ENCODE results near the gene HTR4.

Gene HTR4

DNA sequence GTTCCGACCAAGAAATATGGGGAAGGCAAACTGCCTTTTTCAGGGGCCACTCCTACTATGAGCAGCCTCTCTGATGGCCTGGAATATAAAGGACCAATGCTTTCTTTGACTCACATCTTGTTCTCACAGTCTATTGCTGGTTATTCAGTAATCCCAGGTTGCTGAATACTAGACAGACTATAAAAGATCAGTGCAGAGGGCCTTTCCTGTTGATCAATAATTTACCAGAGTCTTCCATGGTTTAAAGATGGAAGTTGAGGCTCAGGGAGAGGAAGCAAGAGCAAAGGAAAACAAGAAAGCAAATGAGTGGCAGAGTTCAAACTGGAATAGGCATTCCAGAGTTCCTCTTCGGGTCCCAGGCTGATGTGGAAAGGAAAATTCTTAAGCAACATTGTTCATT is 207.7 kb downstream of the HTR4 start:
- no peaks in the 10 kb centered on the region for H3K4me1 ChIP-seq
- TF ChIP-seq, protein P1, sequence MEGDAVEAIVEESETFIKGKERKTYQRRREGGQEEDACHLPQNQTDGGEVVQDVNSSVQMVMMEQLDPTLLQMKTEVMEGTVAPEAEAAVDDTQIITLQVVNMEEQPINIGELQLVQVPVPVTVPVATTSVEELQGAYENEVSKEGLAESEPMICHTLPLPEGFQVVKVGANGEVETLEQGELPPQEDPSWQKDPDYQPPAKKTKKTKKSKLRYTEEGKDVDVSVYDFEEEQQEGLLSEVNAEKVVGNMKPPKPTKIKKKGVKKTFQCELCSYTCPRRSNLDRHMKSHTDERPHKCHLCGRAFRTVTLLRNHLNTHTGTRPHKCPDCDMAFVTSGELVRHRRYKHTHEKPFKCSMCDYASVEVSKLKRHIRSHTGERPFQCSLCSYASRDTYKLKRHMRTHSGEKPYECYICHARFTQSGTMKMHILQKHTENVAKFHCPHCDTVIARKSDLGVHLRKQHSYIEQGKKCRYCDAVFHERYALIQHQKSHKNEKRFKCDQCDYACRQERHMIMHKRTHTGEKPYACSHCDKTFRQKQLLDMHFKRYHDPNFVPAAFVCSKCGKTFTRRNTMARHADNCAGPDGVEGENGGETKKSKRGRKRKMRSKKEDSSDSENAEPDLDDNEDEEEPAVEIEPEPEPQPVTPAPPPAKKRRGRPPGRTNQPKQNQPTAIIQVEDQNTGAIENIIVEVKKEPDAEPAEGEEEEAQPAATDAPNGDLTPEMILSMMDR (IDR thresholded peaks at IDR 0.05; ENCODE audit: low read depth, low read length), result no peak
- no peaks in the 10 kb centered on the region for H3K9me3 ChIP-seq
- peaks cover 4% of the 10 kb centered on the region; the same call in 1 of the 2 replicates for H3K36me3 ChIP-seq
- no peak for DNase-seq
- H3K27me3 ChIP-seq, result no peaks in the 10 kb centered on the region
- H3K4me3 ChIP-seq (ENCODE audit: low read depth, low read length), result no peak overlapping the region

DNA sequence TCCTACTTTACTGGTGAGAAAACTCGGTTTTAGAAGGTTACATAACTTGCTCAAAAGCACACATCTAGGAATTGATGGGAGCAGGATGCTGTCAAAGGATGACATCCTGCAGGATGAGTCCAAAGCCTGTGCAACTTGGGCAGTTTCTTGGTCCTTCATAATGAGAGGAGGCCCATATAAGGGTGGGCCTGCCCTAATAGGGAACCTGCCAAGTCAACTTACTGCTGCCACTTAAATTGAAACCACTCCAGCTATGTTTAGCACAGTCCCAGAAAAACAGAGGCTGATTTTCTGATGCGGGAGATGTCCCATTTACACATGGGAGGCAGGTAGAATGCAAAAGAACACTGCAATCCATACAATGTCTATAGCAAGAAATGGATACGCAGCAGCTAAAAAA is 208.7 kb downstream of the HTR4 start:
- Histone ChIP-seq H3K27me3 (no peaks in the 10 kb centered on the region), H3K4me1 (no peaks in the 10 kb centered on the region), H3K36me3 (peaks cover 7% of the 10 kb centered on the region; the same call in 1 of the 2 replicates), H3K4me3 (ENCODE audit: low read depth, low read length) (no peak overlapping the region), H3K9me3 (no peaks in the 10 kb centered on the region)
- DNase-seq, result no peak
- TF ChIP-seq, protein P1 (IDR thresholded peaks at IDR 0.05; ENCODE audit: low read depth, low read length), result no peak

DNA sequence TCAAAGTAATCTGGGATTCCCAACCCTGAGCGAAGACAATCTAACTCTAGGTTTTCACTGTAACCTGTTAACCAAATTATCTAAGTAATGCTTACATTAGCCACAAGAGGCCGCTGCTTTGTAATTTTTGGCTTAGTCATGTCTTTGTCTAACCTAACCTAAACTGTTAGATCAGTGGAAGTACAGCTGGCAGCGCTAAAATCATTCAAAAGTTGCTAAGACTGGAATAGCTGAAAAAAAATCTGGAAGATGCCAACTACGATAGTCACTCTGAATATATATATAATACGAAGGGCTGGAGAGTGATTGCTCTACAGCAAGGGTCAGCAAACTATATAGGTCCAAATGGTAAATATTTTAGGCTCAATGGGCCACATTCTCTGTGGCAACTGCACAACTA is 210.3 kb downstream of the HTR4 start:
- peaks cover 10% of the 10 kb centered on the region; the same call in 1 of the 2 replicates for H3K36me3 ChIP-seq
- H3K4me3 ChIP-seq (ENCODE audit: low read depth, low read length), result no peak overlapping the region
- no peaks in the 10 kb centered on the region for H3K27me3 ChIP-seq
- TF ChIP-seq, protein P1 (IDR thresholded peaks at IDR 0.05; ENCODE audit: low read depth, low read length), result peak; percentile 78
- peak; percentile 57 for DNase-seq
- no peaks in the 10 kb centered on the region for H3K4me1 ChIP-seq
- H3K9me3 ChIP-seq, result no peaks in the 10 kb centered on the region

DNA sequence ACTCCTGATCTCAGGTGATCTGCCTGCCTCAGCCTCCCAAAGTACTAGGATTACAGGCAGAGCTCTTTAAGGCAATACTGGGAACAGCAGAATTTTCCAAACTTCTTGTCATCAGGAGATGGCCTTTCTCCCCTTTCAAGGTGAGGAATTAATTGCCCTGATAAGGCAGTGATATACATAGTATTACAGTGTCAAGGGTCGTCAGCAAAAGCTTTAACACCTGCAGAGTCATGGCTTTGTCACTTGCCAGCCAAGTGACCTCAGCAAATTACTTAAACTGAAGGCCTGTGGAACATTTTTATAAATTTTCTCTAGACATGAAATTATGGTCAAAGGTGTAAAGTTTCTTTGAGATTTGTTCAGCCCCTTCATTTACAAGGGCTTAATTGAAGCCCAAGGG is 211.1 kb downstream of the HTR4 start:
- Histone ChIP-seq H3K9me3 (no peaks in the 10 kb centered on the region), H3K27me3 (no peaks in the 10 kb centered on the region), H3K4me1 (no peaks in the 10 kb centered on the region), H3K4me3 (ENCODE audit: low read depth, low read length) (no peak overlapping the region), H3K36me3 (peaks cover 16% of the 10 kb centered on the region)
- TF ChIP-seq, protein P1 (IDR thresholded peaks at IDR 0.05; ENCODE audit: low read depth, low read length), result no peak
- no peak for DNase-seq

DNA sequence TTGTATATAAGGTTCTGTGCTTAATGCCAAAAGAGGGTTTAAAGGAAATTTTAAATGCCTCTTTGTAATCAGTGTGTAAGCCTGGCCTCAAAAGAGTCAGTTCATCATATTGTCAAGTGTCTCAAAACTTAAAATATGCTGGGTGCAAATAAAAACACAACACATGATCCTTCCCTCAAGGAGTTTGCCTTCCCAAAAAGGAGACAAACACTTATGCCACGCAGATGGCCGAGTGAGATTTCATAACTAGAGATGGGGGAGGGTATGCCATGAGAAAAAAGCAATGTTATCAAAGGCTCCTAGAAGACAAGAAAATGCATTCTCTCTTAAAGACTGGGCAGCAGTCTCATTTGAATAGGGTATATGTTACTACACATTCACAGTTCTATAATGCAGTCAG is 215.4 kb downstream of the HTR4 start:
- H3K9me3 ChIP-seq, result no peaks in the 10 kb centered on the region
- no peak for DNase-seq
- no peak overlapping the region for H3K4me3 ChIP-seq (ENCODE audit: low read depth, low read length)
- TF ChIP-seq, protein P1 (IDR thresholded peaks at IDR 0.05; ENCODE audit: low read depth, low read length), result no peak
- 0 out of 2 replicates have a peak, but pooled peaks cover 3% of the 10 kb centered on the region for H3K4me1 ChIP-seq
- H3K36me3 ChIP-seq, result peaks cover 41% of the 10 kb centered on the region
- no peaks in the 10 kb centered on the region for H3K27me3 ChIP-seq

DNA sequence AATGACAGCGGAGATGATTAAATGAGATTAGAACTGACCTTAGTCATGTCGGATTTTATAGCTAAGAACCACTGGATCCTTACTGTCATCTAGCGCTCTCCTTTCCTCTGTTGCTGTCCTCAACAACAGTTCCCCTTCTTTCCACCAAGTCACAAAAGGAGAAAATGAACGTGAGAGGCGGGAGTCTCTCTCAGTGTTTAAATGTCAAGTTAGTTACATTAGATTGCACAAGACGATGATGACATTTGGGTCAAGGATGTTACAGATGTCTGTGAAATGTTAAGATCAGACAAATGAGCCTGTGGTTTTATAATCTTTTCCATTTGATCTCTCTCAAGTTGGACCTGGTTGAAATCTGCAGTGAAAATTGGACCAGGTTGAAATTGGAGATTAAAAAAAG is 217.1 kb downstream of the HTR4 start:
- H3K4me1 ChIP-seq, result 0 out of 2 replicates have a peak, but pooled peaks cover 3% of the 10 kb centered on the region
- DNase-seq, result no peak
- H3K27me3 ChIP-seq, result no peaks in the 10 kb centered on the region
- H3K9me3 ChIP-seq, result no peaks in the 10 kb centered on the region
- H3K4me3 ChIP-seq (ENCODE audit: low read depth, low read length), result no peak overlapping the region
- H3K36me3 ChIP-seq, result peaks cover 50% of the 10 kb centered on the region
- TF ChIP-seq, protein P1 (IDR thresholded peaks at IDR 0.05; ENCODE audit: low read depth, low read length), result no peak
